GM20000 (cell line): ENCODE results near the gene FHL1.

ENCODE experiments used
- DNase-seq: peaks from one replicate; pipeline ENCODE4 v3.0.0; 2012; ENCODE audit warnings: low spot score
- CTCF ChIP-seq: IDR thresholded peaks from 2 replicates; pipeline ENCODE4 v1.5.1; 2012; ENCODE audit warnings: mild to moderate bottlenecking, control low read depth; ENCODE audit errors: extremely low read depth, missing control alignments

The FHL1 gene

GRCh38 chrX:136207546-136207945, 60.2 kb downstream of the FHL1 start:
- no peak for DNase-seq
- no peak for TF ChIP-seq CTCF

GRCh38 chrX:136209016-136209738, 61.8 kb downstream of the FHL1 start:
- TF ChIP-seq CTCF = no peak
- no peak for DNase-seq

GRCh38 chrX:136209751-136210150, 62.4 kb downstream of the FHL1 start:
- no peak for DNase-seq
- no peak for TF ChIP-seq CTCF

- TF ChIP-seq CTCF = no peak
- no peak for DNase-seq
Measured at GRCh38 chrX:136210243-136210642, 62.9 kb downstream of the FHL1 start.

- no peak for TF ChIP-seq CTCF
Measured at GRCh38 chrX:136210806-136211205, 63.5 kb downstream of the FHL1 start.

GRCh38 chrX:136211766-136212556, 64.6 kb downstream of the FHL1 start:
- no peak for DNase-seq
- TF ChIP-seq CTCF = no peak

More at GRCh38 chrX:136210806-136211205, 63.5 kb downstream of the FHL1 start:
- no peak for DNase-seq

- no peak for TF ChIP-seq CTCF
- DNase-seq = no peak
Measured at GRCh38 chrX:136212557-136213111, 65.3 kb downstream of the FHL1 start.
